Stomach smooth muscle (tissue), 2 donors: ENCODE results near the gene KCNQ5.

Experiments
- H3K27ac ChIP-seq: one replicate; pipeline ENCODE4 v1.7.0; 2013; ENCODE audit warnings: mild to moderate bottlenecking, low read length, inconsistent platforms
- H3K27me3 ChIP-seq, 2 donors: one replicate each; pipeline ENCODE4 v1.7.0; 2013; ENCODE audit warnings: low read length in 2 of 2; ENCODE audit not compliant: insufficient read depth in 2 of 2, control insufficient read depth in 1 of 2
- H3K36me3 ChIP-seq, 2 donors: one replicate each; pipeline ENCODE4 v1.7.0; 2013; ENCODE audit warnings: low read length in 2 of 2; ENCODE audit not compliant: control insufficient read depth in 2 of 2, insufficient read depth in 2 of 2
- H3K4me1 ChIP-seq: one replicate; pipeline ENCODE4 v1.7.0; 2013; ENCODE audit warnings: low read length; ENCODE audit not compliant: control insufficient read depth, insufficient read depth
- H3K4me3 ChIP-seq, 2 donors: one replicate each; pipeline ENCODE4 v1.7.0; 2013; ENCODE audit warnings: low read length in 2 of 2
- H3K9ac ChIP-seq, 2 donors: one replicate each; pipeline ENCODE4 v1.7.0; 2013; ENCODE audit warnings: low read length in 2 of 2, mild to moderate bottlenecking in 1 of 2
- H3K9me3 ChIP-seq, 2 donors: one replicate each; pipeline ENCODE4 v1.7.0; 2013; ENCODE audit warnings: low read length in 2 of 2; ENCODE audit not compliant: control insufficient read depth in 2 of 2
- donor health status: healthy.
- donor health status: Pancreatic carcinoma.

Gene KCNQ5

DNA sequence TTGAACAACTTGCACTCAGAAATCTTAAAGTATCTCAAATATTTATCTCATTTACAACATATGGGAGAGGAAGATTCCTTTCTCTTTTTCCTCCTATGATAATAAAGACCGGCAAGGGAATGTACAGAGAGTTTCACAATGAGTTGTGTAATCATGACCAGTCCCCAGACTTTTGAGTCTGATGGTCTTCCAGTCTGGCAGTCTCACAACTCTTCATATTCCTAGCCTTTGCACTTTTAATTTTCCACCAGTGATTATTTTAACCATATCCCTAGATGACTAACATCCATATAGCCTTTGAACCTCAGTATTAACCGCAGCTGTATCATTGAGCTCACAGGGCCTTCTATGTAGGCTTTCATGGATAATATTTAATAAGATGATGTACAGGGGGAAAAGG, 324.9 kb downstream of the KCNQ5 start:
- H3K27me3 ChIP-seq, result no peaks in the 10 kb centered on the region
- H3K4me1 ChIP-seq, result no peaks in the 10 kb centered on the region
- H3K27ac ChIP-seq, result no peak overlapping the region
- no peak overlapping the region for H3K9ac ChIP-seq
- H3K4me3 ChIP-seq, result no peak overlapping the region
- H3K9me3 ChIP-seq, result no peaks in the 10 kb centered on the region
- no peaks in the 10 kb centered on the region for H3K36me3 ChIP-seq

DNA sequence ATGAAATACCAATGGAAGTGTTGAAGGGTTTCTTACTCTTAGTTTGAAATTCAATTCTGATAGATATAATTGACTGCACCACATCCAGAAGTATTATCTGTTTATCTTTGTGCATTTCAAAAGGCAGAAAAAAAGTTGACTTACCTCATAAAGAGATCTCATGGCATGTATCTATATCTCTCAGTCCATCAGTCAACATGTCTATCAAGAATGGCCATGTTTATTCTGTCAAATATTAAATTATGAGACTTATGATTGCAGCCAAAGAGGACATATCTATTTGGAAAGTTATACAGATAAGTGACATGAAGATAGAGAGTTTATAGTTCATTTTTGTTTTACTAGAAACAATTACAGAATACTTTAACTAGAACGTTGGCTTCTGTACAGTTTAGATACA, 325.7 kb downstream of the KCNQ5 start:
- H3K4me1 ChIP-seq, result no peaks in the 10 kb centered on the region
- no peaks in the 10 kb centered on the region for H3K36me3 ChIP-seq
- no peak overlapping the region for H3K9ac ChIP-seq
- H3K27me3 ChIP-seq, result no peaks in the 10 kb centered on the region
- no peaks in the 10 kb centered on the region for H3K9me3 ChIP-seq
- no peak overlapping the region for H3K27ac ChIP-seq
- no peak overlapping the region for H3K4me3 ChIP-seq

GRCh38 chr6:72948153-72948552, 326.3 kb downstream of the KCNQ5 start:
- H3K36me3 ChIP-seq, result no peaks in the 10 kb centered on the region
- H3K27ac ChIP-seq, result no peak overlapping the region
- no peaks in the 10 kb centered on the region for H3K27me3 ChIP-seq
- H3K4me1 ChIP-seq, result no peaks in the 10 kb centered on the region
- no peak overlapping the region for H3K9ac ChIP-seq
- no peak overlapping the region for H3K4me3 ChIP-seq
- H3K9me3 ChIP-seq, result no peaks in the 10 kb centered on the region

DNA sequence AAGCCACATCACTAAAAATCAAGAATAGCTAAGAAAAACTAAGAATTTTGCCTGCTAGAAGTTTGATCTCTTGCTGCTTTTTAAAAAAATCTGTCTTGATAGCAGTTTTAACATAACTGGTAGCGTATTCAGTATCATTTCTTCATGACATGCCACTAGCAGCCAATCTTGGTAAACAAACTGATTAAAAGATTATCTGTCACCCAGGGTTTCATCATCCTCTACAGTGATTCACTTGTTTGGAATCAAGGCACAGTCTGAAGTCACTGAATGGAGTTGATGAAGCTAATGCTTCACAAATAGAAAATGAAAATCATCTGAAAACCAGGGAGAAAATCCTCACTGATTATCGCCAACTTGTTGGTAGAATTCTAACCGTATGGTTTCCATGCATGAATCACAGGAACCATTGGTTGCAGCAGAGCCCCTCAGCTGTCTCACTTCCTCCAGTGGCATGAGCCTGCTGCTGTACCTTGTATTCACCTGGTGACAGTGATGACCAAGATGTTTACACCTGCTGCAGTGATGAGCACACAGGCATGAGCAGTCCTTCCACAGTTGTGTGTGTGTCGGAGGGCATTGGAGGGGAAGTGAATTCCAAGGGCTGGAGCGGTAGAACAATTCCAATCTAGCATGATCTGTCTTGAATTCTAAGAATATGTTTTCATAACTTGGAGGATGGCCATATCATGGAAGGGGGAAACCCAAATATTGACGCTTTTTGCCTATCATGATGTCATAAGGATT, 328.4 kb downstream of the KCNQ5 start:
- Histone ChIP-seq H3K27me3 (no peaks in the 10 kb centered on the region), H3K4me3 (no peak overlapping the region), H3K4me1 (no peaks in the 10 kb centered on the region), H3K9me3 (no peaks in the 10 kb centered on the region), H3K27ac (no peak overlapping the region), H3K9ac (no peak overlapping the region), H3K36me3 (no peaks in the 10 kb centered on the region)

- Histone ChIP-seq H3K27me3 (no peaks in the 10 kb centered on the region), H3K4me3 (no peak overlapping the region), H3K36me3 (no peaks in the 10 kb centered on the region), H3K4me1 (no peaks in the 10 kb centered on the region), H3K9me3 (no peaks in the 10 kb centered on the region), H3K27ac (no peak overlapping the region), H3K9ac (no peak overlapping the region)
These were observed 331.2 kb downstream of the KCNQ5 start for GRCh38 chr6:72952808-72953630.

- H3K9ac ChIP-seq, result no peak overlapping the region
- no peaks in the 10 kb centered on the region for H3K4me1 ChIP-seq
- no peaks in the 10 kb centered on the region for H3K36me3 ChIP-seq
- H3K27me3 ChIP-seq, result no peaks in the 10 kb centered on the region
- H3K4me3 ChIP-seq, result no peak overlapping the region
- H3K27ac ChIP-seq, result no peak overlapping the region
- no peaks in the 10 kb centered on the region for H3K9me3 ChIP-seq
These were observed 332.1 kb downstream of the KCNQ5 start for GRCh38 chr6:72953971-72954381.

GRCh38 chr6:72954716-72955115, 332.9 kb downstream of the KCNQ5 start:
- H3K4me1 ChIP-seq, result no peaks in the 10 kb centered on the region
- H3K9ac ChIP-seq, result no peak overlapping the region
- H3K27me3 ChIP-seq, result no peaks in the 10 kb centered on the region
- no peaks in the 10 kb centered on the region for H3K36me3 ChIP-seq
- no peaks in the 10 kb centered on the region for H3K9me3 ChIP-seq
- H3K27ac ChIP-seq, result no peak overlapping the region
- no peak overlapping the region for H3K4me3 ChIP-seq

DNA sequence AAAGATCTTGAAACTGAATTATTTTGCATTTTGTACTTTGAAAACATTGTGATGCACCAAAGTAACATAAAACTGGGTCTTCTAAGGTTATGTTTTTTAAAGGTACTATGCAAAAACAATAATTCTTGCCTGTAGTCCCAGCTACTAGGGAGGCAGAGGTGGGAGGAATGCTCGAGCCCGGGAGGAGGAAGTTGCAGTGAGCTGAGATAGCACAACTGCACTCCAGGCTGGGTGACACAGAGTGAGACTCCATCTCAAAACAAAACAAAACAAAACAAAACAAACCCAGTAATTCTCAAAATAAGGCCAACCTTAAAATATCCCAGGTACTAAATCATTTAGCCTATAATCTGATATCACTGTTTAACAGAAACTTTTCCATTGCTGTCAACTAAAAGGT, 333.8 kb downstream of the KCNQ5 start:
- H3K4me3 ChIP-seq, result no peak overlapping the region
- no peaks in the 10 kb centered on the region for H3K27me3 ChIP-seq
- no peak overlapping the region for H3K9ac ChIP-seq
- no peaks in the 10 kb centered on the region for H3K36me3 ChIP-seq
- H3K4me1 ChIP-seq, result no peaks in the 10 kb centered on the region
- no peaks in the 10 kb centered on the region for H3K9me3 ChIP-seq
- no peak overlapping the region for H3K27ac ChIP-seq

- Histone ChIP-seq H3K4me1 (no peaks in the 10 kb centered on the region), H3K27me3 (no peaks in the 10 kb centered on the region), H3K4me3 (no peak overlapping the region), H3K36me3 (no peaks in the 10 kb centered on the region), H3K9ac (no peak overlapping the region), H3K9me3 (no peaks in the 10 kb centered on the region), H3K27ac (no peak overlapping the region)
These were observed 334.4 kb downstream of the KCNQ5 start for GRCh38 chr6:72956272-72956671.

DNA sequence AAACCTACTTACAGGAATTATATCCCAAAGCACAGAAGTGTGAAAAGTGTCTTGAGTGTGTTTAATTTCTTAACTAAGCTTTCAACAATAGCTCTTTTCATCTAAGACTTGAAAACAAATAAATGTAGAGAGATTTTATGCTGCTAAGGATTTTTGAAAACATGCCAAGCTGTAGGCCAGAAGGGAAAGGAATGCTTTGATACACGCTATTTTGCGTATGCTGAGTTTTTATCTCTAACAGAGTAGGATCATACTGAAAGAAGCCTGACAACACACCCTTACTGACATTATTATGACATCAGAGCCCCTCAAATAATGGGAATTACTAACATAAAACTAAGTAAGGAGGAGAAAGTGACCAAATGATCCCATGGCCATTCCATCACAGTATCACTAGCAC, 338.0 kb downstream of the KCNQ5 start:
- no peaks in the 10 kb centered on the region for H3K27me3 ChIP-seq
- no peak overlapping the region for H3K4me3 ChIP-seq
- H3K27ac ChIP-seq, result no peak overlapping the region
- no peak overlapping the region for H3K9ac ChIP-seq
- H3K9me3 ChIP-seq, result no peaks in the 10 kb centered on the region
- no peaks in the 10 kb centered on the region for H3K36me3 ChIP-seq
- H3K4me1 ChIP-seq, result no peaks in the 10 kb centered on the region

- no peak overlapping the region for H3K4me3 ChIP-seq
- no peaks in the 10 kb centered on the region for H3K27me3 ChIP-seq
- H3K9me3 ChIP-seq, result no peaks in the 10 kb centered on the region
- H3K27ac ChIP-seq, result no peak overlapping the region
- no peak overlapping the region for H3K9ac ChIP-seq
- no peaks in the 10 kb centered on the region for H3K4me1 ChIP-seq
- no peaks in the 10 kb centered on the region for H3K36me3 ChIP-seq
These were observed 342.1 kb downstream of the KCNQ5 start for GRCh38 chr6:72963946-72964345.
